Cardiac muscle cell (in vitro differentiated cells and primary cell): ENCODE results near the gene PTPRD. TPM values are rescaled to one million over a fixed set of nuclear protein-coding genes. Genes with fewer than 3 reads are reported as not detected.
A peak's percentile ranks its signal among the peaks of the same experiment; 100 is the strongest.

Experiments
- DNase-seq, 2 donors: peaks; one replicate each; pipeline versions ENCODE4 v3.0.0 to v3.0.0-alpha.2; 2010 to 2017; ENCODE audit warnings: low read depth in 1 of 2, low spot score in 1 of 2
- H3K27ac ChIP-seq: fragments of 200-600 bp; sonication (generic); 2 replicates; pipeline ENCODE4 v1.5.1; 2016
- H3K27me3 ChIP-seq: fragments of 200-600 bp; sonication (generic); 2 replicates; pipeline ENCODE4 v1.6.0; 2016; ENCODE audit warnings: control low read depth
- H3K36me3 ChIP-seq: fragments of 200-600 bp; sonication (generic); 2 replicates; pipeline ENCODE4 v1.5.1; 2016; ENCODE audit warnings: control low read depth
- H3K4me1 ChIP-seq: fragments of 200-600 bp; sonication (generic); 2 replicates; pipeline ENCODE4 v1.8.1; 2017; ENCODE audit warnings: low read depth, mild to moderate bottlenecking, mixed run types
- H3K4me3 ChIP-seq: fragments of 200-600 bp; sonication (generic); 2 replicates; pipeline ENCODE4 v1.5.1; 2016; ENCODE audit warnings: mild to moderate bottlenecking
- H3K9me3 ChIP-seq: fragments of 200-600 bp; sonication (generic); 2 replicates; pipeline ENCODE4 v1.5.1; 2017; ENCODE audit warnings: low read depth, mild to moderate bottlenecking, control low read depth
- CTCF ChIP-seq: IDR thresholded peaks from 2 replicates; pipeline ENCODE4 v1.5.1; 2012; ENCODE audit warnings: low read depth, mild to moderate bottlenecking, low read length
- polyA plus RNA-seq: library from polyadenylated mRNA; unstranded; fragments of >200 nt; fragmentation: Nextera tagmentation; extraction: Ambion mirVana; gene quantifications from 2 replicates; pipeline ENCODE4 v1.2.1, GENCODE V29; 2016
- total RNA-seq: library from RNA; depleted of rRNA; stranded (reverse); fragments of >200 nt; gene quantifications from 2 replicates; pipeline ENCODE4 v1.2.3, GENCODE V29; 2016

The PTPRD gene
- total and polyA plus RNA-seq, 2 experiments from 2014 or later: 37.0 to 287 TPM

- Histone ChIP-seq H3K27ac (no peak overlapping the region), H3K27me3 (no peaks in the 10 kb centered on the region), H3K9me3 (no peaks in the 10 kb centered on the region), H3K36me3 (no peaks in the 10 kb centered on the region), H3K4me3 (no peak overlapping the region), H3K4me1 (no peaks in the 10 kb centered on the region)
- no peak for TF ChIP-seq CTCF
- DNase-seq: no peak
Observed at GRCh38 chr9:10236161-10236560, 376.6 kb downstream of the PTPRD start.

DNA sequence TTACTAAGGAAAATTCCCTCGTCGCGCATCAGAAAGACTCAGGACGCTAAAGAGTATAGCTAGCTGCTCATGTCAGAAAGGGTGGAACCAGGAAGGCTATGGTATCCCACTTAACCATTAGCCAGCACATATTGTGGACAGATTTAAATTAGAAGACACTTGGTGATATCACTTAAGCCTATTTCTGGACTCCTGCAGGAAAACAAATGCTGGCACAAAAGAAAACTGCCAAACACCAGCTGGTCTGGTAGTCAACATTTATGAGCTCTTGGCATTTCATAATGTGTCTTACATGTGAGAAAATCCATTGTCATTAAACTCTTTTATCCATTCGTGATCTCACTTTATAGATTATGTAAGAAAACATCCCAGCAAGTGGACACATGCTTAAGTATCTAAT, 377.4 kb downstream of the PTPRD start:
- H3K4me3 ChIP-seq: no peak overlapping the region
- DNase-seq: no peak
- no peaks in the 10 kb centered on the region for H3K4me1 ChIP-seq
- H3K9me3 ChIP-seq: no peaks in the 10 kb centered on the region
- H3K27me3 ChIP-seq: no peaks in the 10 kb centered on the region
- no peak for TF ChIP-seq CTCF
- no peak overlapping the region for H3K27ac ChIP-seq
- H3K36me3 ChIP-seq: no peaks in the 10 kb centered on the region

DNA sequence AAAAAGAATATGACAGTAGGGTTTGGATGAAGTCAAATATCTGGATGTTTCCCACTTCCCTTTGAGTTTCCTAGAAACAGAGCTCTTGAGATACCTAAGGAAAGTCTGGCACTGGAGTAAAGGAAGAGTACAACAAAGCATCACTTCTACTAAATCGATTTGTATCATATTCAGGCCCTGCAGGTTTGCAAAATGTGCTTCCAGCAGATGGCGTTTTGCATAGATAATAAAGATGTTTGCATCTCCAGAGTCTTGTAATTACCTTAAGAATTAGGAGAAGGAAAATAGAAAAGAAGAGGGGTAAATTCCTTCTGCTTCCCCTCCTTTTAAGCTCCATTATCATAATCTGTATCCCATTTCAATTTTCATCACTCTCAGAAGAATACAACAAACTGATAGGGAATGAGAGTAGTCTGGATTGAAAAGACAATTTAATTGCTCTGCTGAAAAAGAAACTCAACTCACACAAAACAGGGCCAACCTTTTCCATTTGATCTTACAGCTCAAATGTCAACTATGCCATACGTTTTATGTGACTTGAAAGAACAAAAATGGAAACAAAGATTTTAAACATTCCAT, 380.4 kb downstream of the PTPRD start:
- no peaks in the 10 kb centered on the region for H3K27me3 ChIP-seq
- DNase-seq: peak in 1 of 2 donors; percentile 21
- H3K36me3 ChIP-seq: no peaks in the 10 kb centered on the region
- no peaks in the 10 kb centered on the region for H3K4me1 ChIP-seq
- peak; percentile 12 for TF ChIP-seq CTCF
- H3K9me3 ChIP-seq: no peaks in the 10 kb centered on the region
- no peak overlapping the region for H3K27ac ChIP-seq
- H3K4me3 ChIP-seq: no peak overlapping the region

- Histone ChIP-seq H3K4me3 (no peak overlapping the region), H3K27me3 (no peaks in the 10 kb centered on the region), H3K9me3 (no peaks in the 10 kb centered on the region), H3K27ac (no peak overlapping the region), H3K36me3 (no peaks in the 10 kb centered on the region), H3K4me1 (no peaks in the 10 kb centered on the region)
- no peak for DNase-seq
- TF ChIP-seq CTCF: no peak
Observed at GRCh38 chr9:10230512-10230911, 382.3 kb downstream of the PTPRD start.

DNA sequence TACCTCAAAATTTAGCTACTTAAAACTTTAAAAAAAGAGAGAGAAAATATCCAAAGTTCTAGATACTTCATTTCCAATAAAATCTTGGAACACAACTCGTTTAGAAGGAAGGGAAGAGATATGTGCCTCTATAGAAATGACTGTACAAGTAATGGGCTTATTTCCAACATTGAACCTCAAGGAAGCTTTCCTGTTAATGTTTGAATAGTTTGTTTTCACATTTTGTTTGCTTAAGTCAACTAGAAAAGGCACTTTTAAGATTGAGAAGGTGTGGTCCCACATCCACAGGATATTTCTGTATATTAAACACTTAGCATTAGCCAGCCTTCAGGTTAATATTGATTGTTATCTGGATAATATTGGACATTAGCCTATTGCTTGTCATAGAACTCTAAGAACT, 384.7 kb downstream of the PTPRD start:
- no peak for TF ChIP-seq CTCF
- Histone ChIP-seq H3K9me3 (no peaks in the 10 kb centered on the region), H3K4me1 (no peaks in the 10 kb centered on the region), H3K27me3 (no peaks in the 10 kb centered on the region), H3K4me3 (no peak overlapping the region), H3K27ac (no peak overlapping the region), H3K36me3 (no peaks in the 10 kb centered on the region)
- DNase-seq: no peak

- no peaks in the 10 kb centered on the region for H3K36me3 ChIP-seq
- no peak overlapping the region for H3K4me3 ChIP-seq
- no peaks in the 10 kb centered on the region for H3K4me1 ChIP-seq
- H3K27ac ChIP-seq: no peak overlapping the region
- H3K9me3 ChIP-seq: no peaks in the 10 kb centered on the region
- H3K27me3 ChIP-seq: no peaks in the 10 kb centered on the region
- DNase-seq: no peak
- TF ChIP-seq CTCF: no peak
Observed at GRCh38 chr9:10226996-10227395, 385.8 kb downstream of the PTPRD start.
